Coronary artery (tissue), 2 donors: ENCODE results near the gene CLTCL1.

Source experiments
- DNase-seq: peaks from one replicate; pipeline ENCODE4 v3.0.0-alpha.2; 2017; ENCODE audit warnings: low spot score
- H3K27ac ChIP-seq, 2 donors: fragments of 200-600 bp; sonication (generic); one replicate each; pipeline ENCODE4 v1.5.1; 2016 to 2019
- H3K4me3 ChIP-seq: fragments of 200-600 bp; sonication (generic); 2 replicates; pipeline ENCODE4 v1.5.1; 2016; ENCODE audit warnings: mild to moderate bottlenecking, moderate library complexity
- CTCF ChIP-seq: fragments of 200-600 bp; sonication (generic); IDR thresholded peaks from one replicate; pipeline ENCODE4 v1.5.1; 2019; ENCODE audit warnings: antibody characterized with exemption

Gene CLTCL1

DNA sequence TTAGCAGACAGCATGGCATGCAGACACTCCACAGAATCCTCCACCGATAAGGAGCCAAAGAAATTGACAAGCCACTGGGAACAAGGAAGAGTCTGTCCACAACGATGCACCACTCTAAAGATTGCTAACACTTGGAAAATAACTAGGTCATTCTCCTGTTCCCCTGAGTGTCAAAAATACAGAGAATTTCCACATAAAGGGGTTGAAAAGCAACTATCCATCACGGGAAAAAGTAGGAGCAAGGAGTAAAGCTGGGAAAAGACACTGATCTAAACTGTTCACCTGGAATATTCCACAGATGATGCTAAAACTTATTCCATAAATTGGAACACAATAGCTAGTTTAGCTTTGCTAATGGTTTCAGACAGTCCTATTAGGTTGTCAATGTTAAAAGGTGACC, 66.0 kb downstream of the CLTCL1 start:
- TF ChIP-seq CTCF, result no peak
- H3K4me3 ChIP-seq, result no peak overlapping the region
- H3K27ac ChIP-seq, result no peak overlapping the region
- DNase-seq, result no peak

GRCh38 chr22:19224985-19225384, 66.5 kb downstream of the CLTCL1 start:
- no peak overlapping the region for H3K27ac ChIP-seq
- TF ChIP-seq CTCF, result no peak
- DNase-seq, result no peak
- no peak overlapping the region for H3K4me3 ChIP-seq

DNA sequence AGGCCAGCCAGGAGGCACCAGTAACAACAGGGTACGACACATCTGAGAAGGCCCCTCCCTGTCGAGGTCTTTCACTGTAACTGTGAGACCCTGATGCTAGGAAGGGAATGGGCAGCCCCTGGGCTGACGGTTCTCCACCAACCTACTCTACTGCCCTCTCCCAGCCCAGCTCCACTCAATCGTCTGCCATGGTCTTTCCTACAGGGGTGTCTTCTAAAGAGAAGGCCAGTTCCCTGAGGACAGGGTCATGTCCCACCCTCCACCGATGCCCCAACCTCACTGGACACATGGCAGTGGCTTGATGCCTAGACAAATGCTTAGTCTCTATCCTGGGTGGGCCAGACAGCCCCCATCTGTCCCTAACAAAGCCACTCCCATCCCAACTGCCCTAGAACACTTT, 67.0 kb downstream of the CLTCL1 start:
- H3K4me3 ChIP-seq, result no peak overlapping the region
- no peak for DNase-seq
- H3K27ac ChIP-seq, result no peak overlapping the region
- no peak for TF ChIP-seq CTCF

- no peak for TF ChIP-seq CTCF
- DNase-seq, result no peak
- Histone ChIP-seq H3K27ac (no peak overlapping the region), H3K4me3 (no peak overlapping the region)
Measured at GRCh38 chr22:19223617-19224016, 67.9 kb downstream of the CLTCL1 start.

- DNase-seq, result no peak
- H3K4me3 ChIP-seq, result no peak overlapping the region
- no peak for TF ChIP-seq CTCF
- no peak overlapping the region for H3K27ac ChIP-seq
Measured at GRCh38 chr22:19223110-19223509, 68.4 kb downstream of the CLTCL1 start.

DNA sequence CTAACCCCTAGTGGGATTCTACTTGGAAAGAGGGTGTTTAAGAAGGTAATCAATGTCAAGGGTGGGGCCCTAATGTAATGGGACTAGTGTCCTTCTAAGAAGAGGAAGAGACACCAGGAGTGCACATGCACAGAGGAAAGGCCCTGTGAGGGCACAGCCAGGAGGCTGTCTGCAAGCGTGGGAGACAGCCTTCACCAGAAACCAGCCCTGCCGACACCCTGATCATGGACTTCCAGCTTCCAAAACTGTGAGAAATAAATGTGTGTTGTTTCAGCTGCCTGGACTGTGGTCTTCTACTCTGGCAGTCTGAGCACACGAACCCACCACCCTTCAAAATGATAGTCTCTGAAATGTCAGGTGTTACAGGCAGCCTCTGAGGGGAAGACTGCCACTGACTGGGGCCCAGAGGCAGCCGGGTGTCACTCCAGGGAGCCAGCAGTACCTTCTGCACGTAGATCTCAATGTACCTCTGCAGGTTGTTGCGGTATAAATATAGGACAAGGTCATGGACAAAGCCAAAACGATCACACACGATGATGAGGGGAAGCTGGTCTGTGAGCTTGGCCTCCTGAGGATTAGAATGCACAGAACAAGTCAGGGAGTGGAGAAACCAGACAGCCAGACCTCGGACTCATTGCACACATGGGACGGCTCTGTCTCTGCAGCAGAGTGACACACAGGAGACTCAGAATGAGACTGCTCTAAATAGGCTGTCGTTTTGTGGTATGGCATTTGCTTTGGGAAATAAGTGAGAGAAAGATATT, 69.1 kb downstream of the CLTCL1 start:
- no peak overlapping the region for H3K27ac ChIP-seq
- TF ChIP-seq CTCF, result no peak
- DNase-seq, result no peak

DNA sequence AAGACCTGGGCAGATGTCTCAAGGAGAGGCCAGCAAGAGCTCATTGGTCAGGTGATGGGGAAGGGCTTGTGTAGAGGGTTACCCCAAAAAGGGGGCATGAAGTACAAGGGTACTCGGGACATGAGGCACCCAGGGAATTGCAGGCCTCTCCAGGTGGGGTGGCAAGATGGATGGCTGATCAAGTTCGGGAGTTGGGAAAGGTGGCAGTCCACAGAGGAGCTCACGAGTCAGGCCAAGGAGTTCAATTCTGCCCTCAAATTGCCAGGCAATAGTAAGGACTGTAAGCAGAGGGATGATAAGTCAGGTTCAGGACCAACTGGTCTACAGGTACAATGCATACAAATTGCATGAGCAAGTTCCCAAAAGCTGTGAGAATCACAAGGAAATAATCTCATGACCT, 70.7 kb downstream of the CLTCL1 start:
- Histone ChIP-seq H3K4me3 (no peak overlapping the region), H3K27ac (no peak overlapping the region)
- no peak for TF ChIP-seq CTCF
- no peak for DNase-seq

More for the DNA sequence above, 69.1 kb downstream of the CLTCL1 start:
- no peak overlapping the region for H3K4me3 ChIP-seq
